Left lobe of liver (tissue), 1 donor: Measurements from ENCODE around the gene MTCH2. TPM values are rescaled to one million over a fixed set of nuclear protein-coding genes. Genes with fewer than 3 reads are reported as not detected.

Source experiments
- total RNA-seq: library from RNA; stranded (reverse); gene quantifications from one replicate; pipeline ENCODE4 v1.2.1, GENCODE V29; 2021
- donor health status: DM: no; HTN: yes; CAD: no.

The MTCH2 gene
- total RNA-seq, 1 donor from 2014 or later: 150 TPM

Other genes with a start within 250 kb of the MTCH2 start
- 15.8 TPM for gene SLC39A13, start 234.0 kb downstream of the MTCH2 start, total RNA-seq
- gene PSMC3, start 216.1 kb downstream of the MTCH2 start, total RNA-seq: 64.6 TPM
- 0.68 TPM for gene RAPSN, start 193.4 kb downstream of the MTCH2 start, total RNA-seq
- gene CELF1, start 89.4 kb downstream of the MTCH2 start, total RNA-seq: 78.4 TPM
- 23.8 TPM for gene PTPMT1, start 77.0 kb downstream of the MTCH2 start, total RNA-seq
- 7.0 TPM for gene KBTBD4, start 63.6 kb downstream of the MTCH2 start, total RNA-seq
- gene NDUFS3, start 63.5 kb downstream of the MTCH2 start, total RNA-seq: 58.2 TPM
- gene FAM180B, start 55.9 kb downstream of the MTCH2 start, total RNA-seq: not detected
- 0.45 TPM for gene C1QTNF4, start 48.1 kb downstream of the MTCH2 start, total RNA-seq
- 2.7 TPM for gene AGBL2, start 72.8 kb upstream of the MTCH2 start, total RNA-seq
- gene FNBP4, start 124.8 kb upstream of the MTCH2 start, total RNA-seq: 23.2 TPM
- gene NUP160, start 205.8 kb upstream of the MTCH2 start, total RNA-seq: 12.6 TPM